GM19397 (cell line): ENCODE data around the gene CENPVL3.
"Not testable (repeated sequence)": the region's sequence is repeated elsewhere in the genome, so short reads cannot be mapped to it uniquely, and the experiment has no call there.

ENCODE experiments used
- ATAC-seq: cut with Tn5 transposase; IDR thresholded peaks from one replicate; pipeline ENCODE4 v1.9.1; 2021; ENCODE audit warnings: mild to moderate bottlenecking, moderate library complexity; ENCODE audit not compliant: unreplicated experiment

Gene CENPVL3

GRCh38 chrX:51618241-51619155 lies at the start of gene CENPVL3:
Gene CENPVL3, minus strand, starts transcription at chrX:51618912. Its CDS starts 39 bp downstream, at chrX:51618873.
- not testable (repeated sequence) for ATAC-seq

- no peak for ATAC-seq
These were observed 47.3 kb upstream of the CENPVL3 start for GRCh38 chrX:51665981-51666380.

GRCh38 chrX:51643377-51643776 lies 24.7 kb upstream of the CENPVL3 start:
- ATAC-seq: no peak

- ATAC-seq: no peak
These were observed 22.8 kb upstream of the CENPVL3 start for GRCh38 chrX:51641421-51642021.

GRCh38 chrX:51636511-51636910 lies 17.8 kb upstream of the CENPVL3 start:
- not testable (repeated sequence) for ATAC-seq

GRCh38 chrX:51614353-51615012 lies 4.2 kb downstream of the CENPVL3 start:
- ATAC-seq: no peak

- ATAC-seq: no peak
These were observed 9.9 kb downstream of the CENPVL3 start for GRCh38 chrX:51608766-51609165.

- no peak for ATAC-seq
These were observed 10.6 kb downstream of the CENPVL3 start for GRCh38 chrX:51608126-51608525.

- ATAC-seq: no peak
These were observed 12.3 kb downstream of the CENPVL3 start for GRCh38 chrX:51606446-51606845.

- ATAC-seq: no peak
These were observed 19.8 kb downstream of the CENPVL3 start for GRCh38 chrX:51598899-51599298.

- no peak for ATAC-seq
These were observed 46.8 kb downstream of the CENPVL3 start for GRCh38 chrX:51571874-51572273.

- ATAC-seq: no peak
These were observed 49.2 kb downstream of the CENPVL3 start for GRCh38 chrX:51569561-51569960.

GRCh38 chrX:51568586-51568985 lies 50.1 kb downstream of the CENPVL3 start:
- no peak for ATAC-seq
